ENCODE results near the gene CHRNA9. TPM values are rescaled to one million over a fixed set of nuclear protein-coding genes. Genes with fewer than 3 reads are reported as not detected.

The CHRNA9 gene
- total and polyA plus RNA-seq, 9 donors, result 0.13 TPM; not detected in 8

- Histone ChIP-seq H3K4me1 (ENCODE audit: insufficient read depth) (no peaks in the 10 kb centered on the region), H3K27me3 (no peaks in the 10 kb centered on the region), H3K27ac (no peak overlapping the region), H3K9me3 (no peaks in the 10 kb centered on the region), H3K4me3 (no peak overlapping the region), H3K36me3 (no peaks in the 10 kb centered on the region)
- 76 to 91% (median 88%) methylated on average over 1 of the region's 1 CpG for WGBS, 3 donors
- TF ChIP-seq EP300 (IDR thresholded peaks at IDR 0.05), result no peak
- intact Hi-C loops (cut with DNase I), result no loop called here
- no peak for DNase-seq
Observed at GRCh38 chr4:40402556-40402955, 67.4 kb downstream of the CHRNA9 start.

GRCh38 chr4:40403081-40403480 lies 67.9 kb downstream of the CHRNA9 start:
- no peak for TF ChIP-seq POLR2A (IDR thresholded peaks at IDR 0.05)
- TF ChIP-seq CTCF (IDR thresholded peaks at IDR 0.05), result no peak
- no peak for TF ChIP-seq EP300 (IDR thresholded peaks at IDR 0.05)
- WGBS, 3 donors, result 85 to 91% (median 89%) methylated on average over 5 of the region's 5 CpGs
- no peak overlapping the region for H3K27ac ChIP-seq
- no peak overlapping the region for H3K4me3 ChIP-seq
- no peaks in the 10 kb centered on the region for H3K27me3 ChIP-seq
- H3K36me3 ChIP-seq, result no peaks in the 10 kb centered on the region
- intact Hi-C loops (cut with DNase I), result no loop called here
- no peaks in the 10 kb centered on the region for H3K9me3 ChIP-seq
- DNase-seq, result no peak
- no peaks in the 10 kb centered on the region for H3K4me1 ChIP-seq (ENCODE audit: insufficient read depth)

Small RNAs within 50 kb of the gene (small RNA-seq; reads per million reads assigned to genes)
- gene RNU7-74P, result not detected

Other genes with a start within 250 kb of the CHRNA9 start
- gene RHOH, start 138.3 kb upstream of the CHRNA9 start, total RNA-seq, result 1 to 10 TPM in 4 of 7 donors, under 1 TPM in 3; 0.56 to 3.2 (median 1.0) TPM
- under 1 TPM; 0.31 to 0.98 TPM for gene RHOH, start 138.3 kb upstream of the CHRNA9 start, polyA plus RNA-seq

Measured in ovary (tissue), 9 donors.